T1000 (cell line): Measurements from ENCODE around the gene ACCS.
A peak's percentile ranks its signal among the peaks of the same experiment; 100 is the strongest.

Experiments used
- DNase-seq: peaks from one replicate; lab custom pipeline; 2025; ENCODE audit warnings: mixed read lengths; lab: John Stamatoyannopoulos, UW

The ACCS gene, protein sequence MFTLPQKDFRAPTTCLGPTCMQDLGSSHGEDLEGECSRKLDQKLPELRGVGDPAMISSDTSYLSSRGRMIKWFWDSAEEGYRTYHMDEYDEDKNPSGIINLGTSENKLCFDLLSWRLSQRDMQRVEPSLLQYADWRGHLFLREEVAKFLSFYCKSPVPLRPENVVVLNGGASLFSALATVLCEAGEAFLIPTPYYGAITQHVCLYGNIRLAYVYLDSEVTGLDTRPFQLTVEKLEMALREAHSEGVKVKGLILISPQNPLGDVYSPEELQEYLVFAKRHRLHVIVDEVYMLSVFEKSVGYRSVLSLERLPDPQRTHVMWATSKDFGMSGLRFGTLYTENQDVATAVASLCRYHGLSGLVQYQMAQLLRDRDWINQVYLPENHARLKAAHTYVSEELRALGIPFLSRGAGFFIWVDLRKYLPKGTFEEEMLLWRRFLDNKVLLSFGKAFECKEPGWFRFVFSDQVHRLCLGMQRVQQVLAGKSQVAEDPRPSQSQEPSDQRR

DNA sequence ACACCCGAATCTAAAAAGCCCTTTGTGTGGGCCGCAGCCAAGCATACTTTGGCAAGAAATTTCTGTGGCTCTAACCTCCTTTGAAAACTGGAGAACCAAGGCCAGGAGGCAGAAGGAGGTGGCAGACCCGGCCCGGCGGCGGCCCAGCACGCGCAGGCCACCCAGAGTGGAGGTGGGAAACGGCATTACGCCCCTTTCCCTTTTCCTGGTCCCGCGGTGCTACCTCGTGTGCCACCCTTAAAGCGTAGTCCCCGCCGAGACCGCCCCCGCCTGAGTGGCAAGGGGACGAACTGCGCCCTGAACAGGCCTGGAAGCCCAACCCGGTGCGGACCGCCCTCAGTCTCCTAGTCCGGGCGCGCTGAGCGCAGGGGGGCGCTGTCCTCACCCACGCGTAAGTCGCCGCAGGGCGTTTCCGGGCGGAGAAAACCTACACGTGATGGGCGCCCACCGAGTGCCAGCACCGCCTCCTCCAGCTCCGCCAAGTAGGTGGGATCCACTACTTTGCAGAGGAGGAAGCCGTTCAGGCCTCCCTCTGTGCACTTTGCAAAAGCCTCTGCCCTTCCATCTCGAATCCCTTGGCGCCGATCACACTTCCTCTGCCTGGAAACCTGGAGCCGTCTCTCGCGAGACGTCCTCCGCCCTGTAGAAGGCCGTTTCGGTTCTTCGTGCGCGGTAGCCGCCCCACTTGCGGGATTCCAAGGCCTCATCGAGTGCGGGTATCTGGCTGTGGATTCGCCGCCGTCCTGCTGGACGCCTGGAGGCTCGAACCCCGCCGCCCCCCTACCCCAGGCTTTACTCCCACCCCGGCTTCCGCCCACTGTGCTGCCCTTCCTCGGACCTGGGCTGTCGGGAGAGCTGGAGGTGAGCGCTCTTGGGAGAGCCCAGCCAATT lies at the start of gene ACCS:
TSS of gene ACCS (plus strand) at position 430 of the 891 bp plus-strand sequence. CDS start 1,358 bp downstream, outside the sequence.
- DNase-seq, result peak; percentile 33

DNA sequence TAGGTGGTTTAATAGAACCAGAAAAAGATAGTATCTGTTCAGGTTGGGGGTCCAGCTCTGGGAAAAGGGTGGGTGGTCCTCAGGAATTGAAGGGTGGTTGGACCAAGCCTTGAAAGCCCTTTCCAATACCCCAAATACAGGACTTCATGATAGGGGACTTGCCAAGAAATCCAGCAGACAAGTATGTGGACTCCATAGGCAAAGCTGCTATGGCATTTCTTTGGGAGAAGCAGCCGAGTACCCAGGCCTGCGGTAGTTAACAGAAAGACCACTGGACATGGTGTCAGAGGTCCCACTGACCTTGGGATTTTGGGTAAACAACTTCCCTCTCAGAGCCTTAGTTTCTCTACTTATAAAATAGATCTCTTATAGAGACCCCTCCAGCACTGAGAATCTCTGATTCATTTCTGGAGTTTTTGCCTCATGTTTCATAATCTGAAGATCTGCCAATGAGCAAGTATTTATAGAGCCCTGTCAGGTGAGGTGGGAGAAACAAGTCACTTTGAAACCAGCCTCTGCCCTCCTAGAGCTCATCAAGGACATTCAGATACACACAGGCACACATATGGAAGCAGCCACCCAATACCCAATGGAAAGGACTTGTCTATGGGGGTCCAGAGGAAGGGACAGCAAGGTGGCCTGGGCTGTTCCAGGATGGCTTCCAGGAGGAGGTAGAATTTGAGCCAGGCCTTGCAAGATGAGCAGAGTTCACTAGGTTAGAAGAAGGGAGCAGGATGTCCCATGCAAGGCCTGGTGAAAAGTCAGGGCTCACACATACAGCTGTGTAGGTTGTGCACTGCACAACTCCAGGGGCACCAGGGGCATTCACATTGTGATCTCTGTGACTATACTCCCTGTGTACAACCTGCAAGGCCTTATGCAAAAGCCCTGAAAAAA lies 49.3 kb upstream of the ACCS start:
- DNase-seq, result no peak

DNA sequence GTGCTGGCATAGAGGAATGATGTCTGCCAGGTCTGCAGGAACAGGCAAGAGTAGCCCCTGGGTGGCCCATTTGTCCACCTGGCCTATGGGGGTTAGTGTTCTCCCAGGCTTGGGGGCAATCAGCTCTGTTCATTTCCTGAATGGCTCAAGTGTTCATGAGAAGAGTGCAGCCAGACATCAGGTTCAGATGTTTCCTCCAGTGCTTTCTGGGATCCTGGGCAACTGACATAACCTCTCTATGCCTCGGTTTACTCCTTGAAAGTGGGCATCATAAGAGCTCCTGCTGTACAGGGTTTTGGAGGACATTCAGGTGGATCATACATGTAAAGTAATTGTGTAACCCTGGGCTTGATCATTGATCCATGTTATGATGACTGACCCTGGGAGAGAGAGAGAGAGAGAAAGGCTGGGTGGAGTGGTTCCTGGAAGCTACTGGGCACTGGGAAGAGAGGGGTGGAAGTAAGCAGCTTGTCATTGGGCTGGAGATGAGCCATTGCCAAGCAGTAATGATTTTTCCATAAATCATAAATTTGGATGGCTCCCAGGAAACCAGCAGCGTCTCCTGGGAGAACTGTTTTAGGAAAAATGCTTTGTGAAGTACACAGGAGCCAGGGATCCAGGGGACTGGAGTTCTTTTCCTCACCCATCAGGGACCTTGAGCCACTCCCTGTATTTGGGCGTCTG lies 48.5 kb upstream of the ACCS start:
- no peak for DNase-seq

DNA sequence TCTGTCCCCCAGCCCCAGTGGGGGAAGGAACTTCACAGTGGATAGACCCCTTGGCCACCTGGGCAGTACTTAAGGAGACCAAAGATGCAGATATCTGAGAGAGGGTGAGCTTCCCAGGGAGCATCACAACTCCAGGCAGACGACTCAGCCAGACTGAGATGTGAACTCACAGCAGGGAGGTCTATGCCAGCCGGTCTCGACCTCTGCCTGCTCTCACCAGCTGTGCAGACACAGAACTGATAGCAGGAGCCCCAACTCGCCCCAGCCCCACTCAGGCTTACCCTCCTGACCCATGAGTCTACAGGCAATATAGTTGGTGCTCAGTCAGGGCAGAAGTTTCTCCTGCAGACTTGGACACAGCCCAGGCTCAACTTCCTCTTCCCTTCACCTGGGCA lies 47.9 kb upstream of the ACCS start:
- no peak for DNase-seq

DNA sequence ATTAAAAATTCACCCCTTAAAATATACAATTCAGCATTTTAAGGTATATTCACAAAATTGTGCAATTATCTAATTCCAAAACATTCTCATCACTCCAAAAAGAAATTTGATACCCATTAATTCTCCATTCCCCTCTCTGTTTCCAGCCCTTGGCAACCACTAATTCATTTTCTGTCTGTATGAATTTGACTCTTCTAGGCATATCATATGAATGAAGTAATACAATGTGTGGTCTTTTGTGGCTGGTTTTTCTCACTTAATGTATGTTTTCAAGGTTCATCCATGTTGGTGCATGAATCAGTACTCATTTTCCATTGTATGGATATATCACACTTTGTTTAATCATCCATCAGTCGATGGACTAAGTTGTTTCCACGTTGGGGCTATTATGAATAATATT lies 47.2 kb upstream of the ACCS start:
- DNase-seq, result no peak

DNA sequence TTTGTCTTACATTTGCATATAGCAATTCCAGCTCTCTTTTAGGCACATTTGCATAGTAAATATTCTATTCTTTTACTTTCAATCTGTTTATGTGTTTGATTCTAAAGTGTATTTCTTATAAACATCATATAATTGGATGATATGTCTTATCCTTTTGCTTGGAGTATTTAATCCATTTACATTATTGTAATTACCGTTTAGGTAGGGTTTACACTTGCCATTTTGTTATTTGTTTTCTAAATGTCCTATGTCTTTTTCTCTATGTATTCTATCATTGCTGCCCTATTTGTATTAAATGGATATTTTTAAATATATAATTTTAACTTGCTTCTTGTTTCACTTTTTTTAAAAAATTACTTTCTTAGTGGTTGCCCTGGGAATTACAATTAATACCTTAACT lies 41.1 kb upstream of the ACCS start:
- DNase-seq, result no peak

DNA sequence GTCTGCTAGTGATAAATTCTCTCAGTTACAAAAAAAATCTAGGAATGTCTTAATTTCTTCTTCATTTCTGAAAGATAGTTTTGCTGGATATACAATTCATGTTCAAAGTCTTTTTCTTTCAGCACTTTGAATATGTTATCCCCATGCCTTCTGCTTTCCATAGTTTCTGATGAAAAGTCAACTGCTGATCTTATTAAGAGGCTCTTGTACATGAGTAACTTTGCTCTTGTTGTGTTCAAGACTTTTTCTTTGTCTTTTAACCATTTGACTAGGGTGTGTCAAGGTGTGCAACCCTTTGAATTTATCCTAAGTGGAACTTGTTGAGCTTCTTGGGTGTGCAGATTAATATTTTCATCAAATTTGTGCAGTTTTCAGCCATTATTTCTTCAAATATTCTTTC lies 40.3 kb upstream of the ACCS start:
- no peak for DNase-seq

DNA sequence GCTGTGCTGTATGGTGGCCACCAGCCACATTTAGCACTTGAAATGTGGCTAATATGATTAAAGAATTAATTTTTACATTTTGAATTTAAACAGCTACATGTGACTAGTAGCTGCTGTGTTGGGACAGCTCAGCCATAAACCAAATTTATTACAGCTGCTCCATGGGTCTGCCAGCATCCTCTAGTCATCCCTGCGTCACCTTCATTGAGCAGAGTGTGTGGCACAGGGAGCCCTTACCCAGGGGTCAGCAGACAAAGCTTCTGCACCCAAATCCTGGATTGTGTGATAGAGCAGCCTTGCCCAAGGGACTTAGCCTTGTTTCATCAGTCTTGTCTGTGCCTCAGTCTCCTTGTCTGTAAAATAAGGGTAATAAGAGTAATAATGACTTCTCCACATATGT lies 37.7 kb upstream of the ACCS start:
- no peak for DNase-seq

DNA sequence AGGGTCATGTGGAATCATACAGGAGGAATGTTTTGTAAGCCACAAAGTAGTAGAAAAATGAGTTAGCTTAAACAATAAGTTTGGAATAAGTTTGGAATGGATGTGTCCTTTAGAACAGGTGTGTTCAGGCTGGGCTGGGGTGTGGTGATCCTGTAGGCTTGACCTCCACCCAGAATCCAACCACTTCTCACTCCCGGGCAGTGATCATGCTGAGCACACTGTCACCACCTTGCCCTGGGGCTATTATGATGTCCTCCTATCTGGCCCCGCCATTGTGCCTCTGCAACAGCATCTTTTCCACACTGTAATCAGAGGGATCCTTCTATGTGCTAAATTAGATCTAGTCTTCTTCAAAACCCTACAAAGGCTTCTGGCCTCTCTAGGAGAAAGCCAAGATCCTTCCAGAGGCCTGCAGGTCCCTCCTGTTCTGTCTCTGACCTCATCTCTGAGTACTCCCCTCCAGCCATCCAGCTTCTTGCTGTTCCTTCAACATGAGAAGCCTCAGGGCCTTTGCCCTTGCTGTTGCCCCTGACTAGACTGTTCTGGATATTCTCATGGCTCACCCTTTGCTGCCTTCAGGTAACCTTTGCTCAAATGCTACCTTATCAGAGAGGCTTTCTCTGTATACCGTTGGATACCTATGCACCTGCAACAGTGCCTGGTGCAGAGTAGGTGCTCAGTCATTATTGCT lies 37.1 kb upstream of the ACCS start:
- DNase-seq, result no peak

DNA sequence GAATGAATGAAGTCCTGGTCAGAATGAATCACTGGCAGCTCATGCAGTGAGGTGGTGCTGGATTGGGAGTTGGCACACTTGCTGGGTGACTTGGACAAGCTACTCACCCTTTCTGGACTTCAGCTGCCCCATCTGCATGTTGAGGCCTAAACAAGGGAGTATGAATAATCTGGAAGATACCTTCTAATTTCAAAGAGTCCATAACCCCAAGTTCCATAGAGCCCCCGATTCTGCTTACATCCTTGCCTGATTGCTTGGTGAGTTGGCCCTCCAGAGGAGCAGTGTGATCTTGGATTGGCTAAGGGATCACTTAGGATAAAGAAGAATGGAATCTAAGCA lies 36.6 kb upstream of the ACCS start:
- no peak for DNase-seq

DNA sequence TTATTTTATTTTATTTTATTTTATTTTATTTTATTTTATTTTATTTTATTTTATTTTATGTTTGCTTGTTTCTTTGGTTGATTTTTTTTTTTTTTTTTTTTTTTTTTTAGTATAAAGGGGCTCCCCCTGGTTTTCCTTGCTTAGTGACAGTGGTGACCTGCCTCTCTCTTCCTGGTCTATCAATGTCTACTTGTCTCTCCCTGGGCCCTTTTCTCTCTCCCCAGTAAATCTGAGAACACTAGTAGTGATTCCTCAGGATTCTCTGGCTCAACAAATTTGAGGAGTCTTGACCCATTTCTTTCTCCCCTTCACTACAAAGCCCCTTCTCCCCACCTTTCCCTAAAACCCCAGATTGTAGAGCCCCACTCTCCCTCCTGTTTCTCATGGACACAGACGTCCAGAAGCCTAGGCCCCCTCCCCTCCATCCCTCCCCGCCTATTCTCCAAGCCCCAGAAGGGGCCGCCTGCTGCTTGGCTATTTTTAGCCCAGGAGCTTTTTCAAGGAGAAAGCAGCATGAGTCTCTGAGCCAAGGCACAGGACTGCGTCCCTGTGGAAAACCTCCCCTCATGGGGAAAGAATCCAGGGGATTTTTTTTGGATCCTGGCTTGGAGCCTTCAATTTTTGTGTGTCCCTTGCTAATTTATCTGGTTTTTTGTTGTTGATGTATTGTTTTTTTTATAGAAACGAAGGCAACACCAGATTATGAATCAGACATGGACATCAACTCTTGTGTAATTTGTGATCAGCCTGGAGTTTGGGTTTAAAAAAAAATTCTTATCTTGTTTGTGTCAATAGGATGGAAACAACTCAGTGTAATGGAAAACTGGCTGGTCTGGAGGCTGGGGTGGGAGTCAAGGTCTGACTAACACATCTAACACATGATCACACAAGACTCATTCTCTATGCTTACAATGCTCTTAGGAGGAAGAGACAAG lies 35.8 kb upstream of the ACCS start:
- no peak for DNase-seq

DNA sequence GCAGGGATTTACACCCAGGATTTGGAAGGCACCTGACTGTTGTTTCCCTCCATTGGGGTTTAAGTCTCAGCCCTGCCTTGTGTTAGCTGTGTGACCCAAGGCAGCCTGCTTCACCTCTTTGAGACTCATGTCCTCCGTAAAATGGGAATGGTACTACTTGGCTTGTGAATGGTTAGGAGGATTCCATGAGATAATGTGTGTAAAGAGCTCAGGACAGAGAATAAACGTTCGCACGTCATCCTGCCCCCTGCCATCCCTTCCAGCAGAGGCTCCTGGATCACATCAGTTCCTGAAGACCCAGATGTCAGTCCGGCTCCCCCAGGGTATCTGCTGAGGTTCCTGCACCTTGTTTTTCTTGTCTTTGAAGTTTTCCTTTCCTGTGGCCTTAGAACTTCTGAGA lies 35.1 kb upstream of the ACCS start:
- DNase-seq, result no peak

DNA sequence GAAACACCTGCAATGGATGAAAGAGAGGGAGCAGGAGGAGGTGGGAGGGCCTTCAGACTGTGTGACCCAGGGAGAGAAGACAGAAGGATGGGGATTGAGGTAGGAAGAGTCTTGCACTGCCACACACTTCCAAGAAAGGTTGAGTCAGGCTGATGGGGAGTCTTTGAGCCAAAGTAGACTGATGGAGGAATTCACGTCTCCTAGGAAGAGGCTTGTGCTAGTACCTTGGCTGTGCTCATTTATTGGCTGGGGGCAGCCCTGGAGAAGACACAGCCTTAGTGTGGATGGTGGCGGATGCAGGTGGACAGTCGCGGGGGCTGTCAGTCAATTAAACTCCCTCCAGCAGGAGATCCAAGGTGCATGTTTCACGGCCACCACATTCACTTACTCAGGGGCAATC lies 34.5 kb upstream of the ACCS start:
- DNase-seq, result no peak

DNA sequence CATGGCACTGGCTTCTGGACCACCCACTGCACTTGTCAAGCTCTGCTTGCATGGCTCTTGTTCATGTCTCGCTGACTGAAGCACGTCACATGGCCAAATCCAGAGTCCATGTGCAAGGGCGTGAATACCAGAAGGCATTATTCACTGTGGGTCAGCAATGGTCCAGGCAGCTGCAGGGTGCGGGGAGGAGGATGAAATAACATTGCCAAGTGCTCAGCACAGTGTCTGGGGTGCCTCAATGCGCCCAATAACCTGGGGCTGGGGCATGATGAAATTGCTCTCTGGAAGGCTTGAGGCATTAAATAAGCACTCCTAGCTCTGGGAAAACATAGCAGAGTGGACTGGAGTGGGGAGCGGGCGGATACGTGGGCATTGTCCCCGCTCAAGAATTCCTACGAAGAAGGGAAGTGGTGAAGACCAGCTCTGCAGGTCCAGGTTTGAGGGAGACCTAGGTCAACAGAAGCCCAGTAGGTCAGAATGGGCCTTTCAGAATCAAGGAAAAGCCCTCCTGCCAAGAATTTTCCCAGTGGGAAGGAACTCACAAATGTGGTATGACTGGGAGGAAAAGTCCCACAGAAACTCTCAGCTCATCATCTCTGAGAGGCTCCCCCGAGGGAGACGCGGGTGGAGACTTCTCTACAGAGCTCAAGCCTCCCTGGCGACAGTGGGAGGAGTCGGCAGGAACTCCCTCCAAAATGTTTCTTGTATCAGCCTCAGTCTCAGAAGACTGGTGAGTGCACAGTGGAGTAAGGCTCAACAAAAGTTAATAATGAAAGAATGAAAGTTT lies 33.6 kb upstream of the ACCS start:
- no peak for DNase-seq

DNA sequence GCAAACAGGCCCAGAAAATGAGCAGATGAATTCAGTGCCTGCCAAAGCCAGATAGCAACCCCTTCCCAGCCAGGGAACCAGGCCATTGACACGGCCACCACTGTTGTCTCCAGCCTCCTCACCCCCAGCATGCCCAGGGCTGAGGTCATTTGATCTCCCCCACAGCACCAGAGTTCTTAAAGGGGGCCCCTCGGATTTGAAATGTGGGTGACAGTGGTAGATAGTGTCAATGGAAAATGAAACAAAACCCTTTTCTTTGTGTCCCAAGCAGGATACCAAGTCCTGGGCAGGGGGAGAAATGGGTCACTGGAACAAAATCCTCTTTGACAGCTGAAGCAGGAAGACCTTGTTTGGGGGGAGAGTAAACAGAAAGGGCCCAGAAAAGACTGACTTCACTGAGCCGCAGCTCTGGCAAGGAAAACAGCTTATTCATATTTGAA lies 32.6 kb upstream of the ACCS start:
- no peak for DNase-seq

DNA sequence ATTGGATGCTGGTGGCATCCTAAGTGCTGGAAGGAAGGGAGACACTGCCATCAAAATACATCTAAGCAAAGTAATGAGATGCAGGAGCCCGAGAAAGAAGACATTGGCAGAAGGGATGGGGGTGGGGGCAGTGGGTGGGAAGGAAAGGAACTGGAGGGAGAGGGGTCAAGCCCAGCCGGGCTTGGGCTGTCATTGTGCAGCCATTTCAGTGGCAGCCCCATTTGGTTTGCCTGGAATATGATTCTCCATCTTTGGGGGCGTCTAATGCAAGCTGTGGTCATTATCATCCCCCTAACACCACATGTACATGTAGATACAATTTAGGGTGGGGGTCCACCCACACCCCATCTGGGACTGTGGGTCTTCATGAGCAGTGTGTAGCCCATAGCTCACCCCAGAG lies 32.2 kb upstream of the ACCS start:
- DNase-seq, result no peak

DNA sequence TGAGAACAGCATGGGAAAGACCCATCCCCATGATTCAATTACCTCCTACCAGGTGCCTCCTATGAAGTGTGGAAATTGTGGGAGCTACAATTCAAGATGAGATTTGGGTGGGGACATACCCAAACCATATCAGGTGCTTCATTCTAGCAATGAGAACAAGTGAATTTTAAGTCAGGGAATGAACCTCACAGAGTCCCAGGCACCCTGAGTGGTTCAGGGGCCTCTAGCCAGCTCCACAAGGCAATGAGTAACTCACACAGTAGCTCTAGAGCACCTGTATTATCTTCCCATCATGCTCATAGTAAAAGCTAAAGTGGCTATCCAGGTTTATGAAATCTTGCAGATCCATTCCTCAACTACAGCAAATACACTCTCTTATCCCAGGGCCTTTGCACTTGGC lies 31.4 kb upstream of the ACCS start:
- DNase-seq, result no peak

DNA sequence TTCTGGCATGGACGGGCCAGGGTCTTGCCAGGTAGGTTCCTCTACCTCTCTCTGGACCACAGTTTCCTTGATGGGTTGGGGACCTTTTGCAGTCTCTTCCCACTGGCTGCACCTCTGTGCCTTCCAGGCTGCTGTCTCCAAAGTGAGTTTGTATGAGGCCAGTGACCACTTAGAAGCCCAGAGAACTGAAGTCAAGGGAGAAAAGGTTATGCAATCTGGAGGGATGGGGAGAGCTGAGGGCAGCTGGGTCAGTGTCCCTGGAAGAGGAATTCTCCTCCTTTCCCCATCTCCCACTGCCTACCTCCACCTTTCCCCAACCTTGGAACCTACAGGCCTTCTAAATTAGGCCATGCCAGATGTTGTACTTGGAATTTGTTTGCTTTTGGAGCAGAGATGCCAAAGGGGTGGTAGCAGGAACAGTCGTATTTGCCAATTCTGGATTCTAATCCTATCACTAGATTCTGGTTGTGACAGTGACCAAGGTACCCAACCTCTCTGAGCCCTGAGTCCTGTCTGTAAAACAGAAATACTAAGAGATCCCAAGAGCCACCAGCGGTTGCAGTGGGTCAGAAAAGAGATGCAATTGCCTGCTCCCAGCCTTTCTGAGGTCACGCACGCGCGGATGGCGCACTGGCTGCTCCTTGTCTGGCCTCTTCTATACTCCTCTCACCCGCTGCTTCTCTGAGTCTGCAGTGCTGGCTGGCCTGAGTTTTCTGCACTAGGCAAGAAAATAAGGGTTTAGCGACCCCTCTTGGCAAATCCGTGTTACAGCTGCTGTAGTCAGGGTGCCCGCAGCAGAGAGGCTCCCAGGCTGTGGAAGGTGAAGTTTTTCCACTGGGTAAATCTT lies 29.0 kb upstream of the ACCS start:
- no peak for DNase-seq
